ENCODE measurements around the gene SPIN1. TPM values are rescaled to one million over a fixed set of nuclear protein-coding genes. Genes with fewer than 3 reads are reported as not detected.

SPIN1 gene
- polyA plus RNA-seq, 1 donor, result 58.1 TPM

DNA sequence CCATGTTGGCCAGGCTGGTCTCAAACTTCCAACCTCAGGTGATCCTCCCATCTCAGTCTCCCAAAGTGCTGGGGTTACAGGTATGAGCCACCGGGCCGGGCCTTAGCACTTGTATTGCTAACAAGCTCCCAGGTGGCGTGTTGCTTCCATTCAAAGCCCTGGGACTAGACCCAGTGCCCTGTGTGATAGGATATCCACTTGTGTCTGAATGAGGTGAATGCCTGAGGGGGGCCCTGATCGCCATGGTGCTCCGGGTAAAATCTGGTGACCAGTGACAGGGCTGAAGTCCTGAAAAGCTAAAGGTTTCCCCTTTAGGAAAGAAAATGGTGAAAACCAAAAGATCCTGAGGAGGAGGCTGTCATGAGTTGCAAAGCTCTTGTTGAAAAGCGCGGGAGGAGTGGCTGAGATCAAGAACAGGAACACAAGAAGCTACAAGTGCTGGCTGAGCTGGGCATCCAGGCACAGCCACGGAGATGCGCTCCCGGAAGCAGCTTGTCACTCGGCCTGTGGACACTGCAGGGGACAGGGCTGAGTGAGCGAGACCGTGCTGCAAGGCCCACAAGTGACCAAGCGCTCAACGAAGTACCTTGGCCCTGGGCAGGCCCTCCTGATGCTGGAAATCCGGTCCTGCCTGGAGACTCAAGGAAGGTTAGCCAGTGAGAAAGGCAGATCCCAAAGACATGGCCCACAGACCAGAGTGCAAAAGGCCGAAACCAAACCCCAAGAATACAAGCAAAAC, 106.9 kb downstream of the SPIN1 start:
- DNase-seq (ENCODE audit: low read depth), result no peak

DNA sequence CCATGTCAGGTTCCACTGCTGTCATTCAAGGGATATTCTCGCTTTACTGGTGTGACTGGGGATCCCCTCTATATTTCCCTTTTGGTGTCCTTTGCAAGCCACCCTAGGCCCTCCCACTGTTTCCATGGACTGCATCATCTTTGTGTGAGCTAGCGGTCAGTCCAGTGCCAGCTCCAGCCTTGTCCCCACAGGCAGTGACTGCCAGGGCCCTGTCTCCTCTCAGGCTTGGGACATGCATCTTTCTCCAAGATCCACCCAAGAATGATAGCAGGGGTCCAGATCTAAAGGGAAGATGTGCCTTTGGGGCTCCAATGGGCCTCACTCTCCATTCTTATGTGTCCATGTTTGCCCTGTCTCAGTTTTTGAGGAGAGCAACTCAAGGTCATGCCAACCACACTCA, 109.0 kb downstream of the SPIN1 start:
- DNase-seq (ENCODE audit: low read depth), result no peak

DNA sequence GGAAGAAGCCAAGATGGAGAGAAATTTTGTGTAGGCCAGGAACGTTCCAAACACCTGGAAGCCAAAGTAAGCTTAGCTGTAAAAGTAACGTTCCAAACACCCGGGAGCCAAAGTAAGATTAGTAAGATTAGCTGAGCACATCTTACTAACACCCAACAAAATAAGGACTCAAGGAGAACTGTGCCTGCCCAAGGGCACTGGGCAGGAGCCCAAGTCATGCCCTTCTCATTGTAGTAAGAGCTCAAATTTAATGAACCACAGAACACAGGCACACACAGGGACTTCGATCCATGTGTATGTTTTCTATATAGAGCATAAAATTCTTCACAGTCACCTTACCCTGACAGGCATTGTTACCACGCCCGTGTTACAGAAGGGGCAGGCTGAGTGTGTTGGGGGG, 110.6 kb downstream of the SPIN1 start:
- no peak for DNase-seq (ENCODE audit: low read depth)

- no peak for DNase-seq (ENCODE audit: low read depth)
Observed at GRCh38 chr9:88501086-88501485, 112.8 kb downstream of the SPIN1 start.

GRCh38 chr9:88502552-88503034, 114.3 kb downstream of the SPIN1 start:
- DNase-seq (ENCODE audit: low read depth), result no peak

DNA sequence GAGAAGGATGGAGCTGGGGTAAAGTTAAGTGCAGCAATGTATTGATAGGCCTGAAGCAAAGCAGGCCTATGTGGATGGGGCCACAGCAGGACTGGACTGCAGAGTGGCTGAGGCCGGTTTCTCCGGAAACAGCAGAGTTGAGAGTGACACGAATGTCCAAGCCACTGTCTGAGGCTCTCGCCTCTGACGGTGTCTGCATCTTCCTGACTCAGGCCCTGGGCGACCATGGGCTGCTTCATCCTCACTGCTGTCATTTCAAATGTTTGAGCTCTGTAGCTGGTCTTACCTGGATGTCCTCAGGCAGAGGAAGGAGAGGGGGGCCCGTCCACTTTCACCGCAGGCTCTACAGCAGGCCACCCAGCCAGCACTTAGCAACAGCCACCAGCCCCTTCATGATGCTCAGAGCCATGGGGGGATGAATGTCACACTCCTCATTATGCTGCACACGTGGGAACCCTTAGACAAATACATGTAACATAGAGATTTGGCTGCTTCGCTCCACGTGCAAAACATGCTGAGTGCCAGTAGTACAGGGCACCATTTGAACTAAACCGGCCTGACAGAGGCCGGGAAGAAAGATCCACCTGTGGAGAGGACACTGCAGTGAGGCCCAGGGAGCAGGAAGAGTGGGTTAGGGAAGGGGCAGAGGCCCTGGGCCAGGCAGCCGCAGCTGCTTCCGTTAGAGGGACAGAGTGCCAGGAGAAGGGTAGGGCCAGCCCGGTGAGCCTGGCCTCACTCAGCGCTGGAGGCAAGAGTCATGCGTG, 115.0 kb downstream of the SPIN1 start:
- DNase-seq (ENCODE audit: low read depth), result no peak

DNA sequence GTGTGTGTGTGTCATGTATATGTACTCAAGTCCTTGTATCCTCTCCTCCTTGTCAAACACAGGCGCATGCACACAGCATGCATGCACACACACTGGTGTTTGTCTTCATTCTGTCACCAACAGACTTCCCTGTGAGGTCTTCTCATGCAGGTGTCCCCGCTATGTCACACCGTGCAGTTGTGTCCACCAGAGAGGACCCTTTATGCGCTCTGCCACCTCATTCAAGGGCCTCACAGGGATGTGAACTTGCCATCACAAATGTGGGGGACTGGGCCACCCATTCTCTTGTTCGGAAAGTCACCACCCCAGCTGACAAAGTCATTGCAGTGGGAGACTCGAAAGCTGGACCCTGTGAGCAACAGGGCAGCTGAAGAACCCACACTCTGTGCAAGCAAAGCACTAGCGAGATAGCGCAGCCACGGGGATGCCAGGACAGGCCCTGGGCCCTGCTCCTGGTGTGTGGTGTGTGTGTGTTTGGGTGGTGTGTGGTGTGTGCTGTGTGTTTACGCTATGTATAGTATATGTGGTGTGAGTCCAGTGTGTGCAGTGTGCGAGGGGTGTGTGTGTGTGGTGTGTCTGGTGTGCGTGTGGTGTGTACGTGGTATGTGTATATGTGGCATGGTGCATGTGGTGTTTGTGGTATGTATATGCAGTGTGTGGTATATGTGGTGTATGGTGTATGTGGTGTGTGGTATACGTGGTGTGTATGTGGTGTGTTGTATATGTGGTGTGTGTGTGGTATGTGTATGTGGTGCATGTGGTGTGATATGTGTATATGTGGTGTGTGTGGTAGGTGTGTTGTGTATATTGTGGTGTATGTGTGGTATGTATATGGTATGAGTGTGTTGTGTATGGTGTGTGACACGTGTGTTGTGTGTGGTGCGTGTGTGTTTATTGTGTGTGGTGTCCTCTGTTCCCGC, 115.9 kb downstream of the SPIN1 start:
- DNase-seq (ENCODE audit: low read depth), result no peak

DNA sequence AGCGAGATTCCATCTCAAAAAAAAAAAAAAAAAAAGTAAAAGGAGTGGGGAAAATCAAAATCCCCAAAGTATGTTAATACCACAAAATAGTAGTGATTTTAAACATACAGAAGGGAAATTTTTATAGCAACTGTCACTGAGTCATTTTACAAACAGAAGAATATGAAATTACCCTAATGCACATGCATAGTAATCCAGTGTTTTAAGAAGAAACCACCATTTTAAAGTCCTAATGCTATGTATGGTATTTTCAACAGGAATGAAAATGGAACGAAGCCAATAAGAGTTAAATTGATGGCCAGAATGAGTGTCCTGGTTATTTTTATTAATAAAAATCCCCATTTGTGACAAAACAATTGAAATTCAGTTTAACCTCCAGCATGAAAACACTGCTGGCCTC, 120.1 kb downstream of the SPIN1 start:
- DNase-seq (ENCODE audit: low read depth), result no peak

GRCh38 chr9:88511906-88512305, 123.7 kb downstream of the SPIN1 start:
- DNase-seq (ENCODE audit: low read depth), result no peak

GRCh38 chr9:88514247-88514646, 126.0 kb downstream of the SPIN1 start:
- DNase-seq (ENCODE audit: low read depth), result no peak

- no peak for DNase-seq (ENCODE audit: low read depth)
Observed at GRCh38 chr9:88521308-88521707, 133.1 kb downstream of the SPIN1 start.

DNA sequence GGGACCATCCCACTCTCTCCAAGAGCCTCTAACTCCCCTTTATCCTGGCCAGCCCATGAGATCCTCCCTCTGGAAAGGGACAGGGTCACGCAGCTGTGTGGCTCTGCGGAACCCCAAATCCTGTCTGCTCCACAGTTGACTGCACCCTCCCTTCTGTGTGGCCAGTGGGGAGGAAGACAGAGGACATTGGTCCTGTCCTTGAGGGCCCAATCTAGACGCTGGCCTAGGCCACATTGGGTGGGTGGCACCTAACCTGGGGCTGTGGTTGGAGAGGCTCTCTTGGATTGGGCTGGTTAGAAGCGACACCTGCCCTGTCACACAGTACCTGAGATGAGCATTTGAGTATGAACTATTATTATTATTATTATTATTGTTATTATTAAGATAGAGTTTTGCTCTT, 134.1 kb downstream of the SPIN1 start:
- DNase-seq (ENCODE audit: low read depth), result no peak

- DNase-seq (ENCODE audit: low read depth), result no peak
Observed at GRCh38 chr9:88523056-88523455, 134.8 kb downstream of the SPIN1 start.

DNA sequence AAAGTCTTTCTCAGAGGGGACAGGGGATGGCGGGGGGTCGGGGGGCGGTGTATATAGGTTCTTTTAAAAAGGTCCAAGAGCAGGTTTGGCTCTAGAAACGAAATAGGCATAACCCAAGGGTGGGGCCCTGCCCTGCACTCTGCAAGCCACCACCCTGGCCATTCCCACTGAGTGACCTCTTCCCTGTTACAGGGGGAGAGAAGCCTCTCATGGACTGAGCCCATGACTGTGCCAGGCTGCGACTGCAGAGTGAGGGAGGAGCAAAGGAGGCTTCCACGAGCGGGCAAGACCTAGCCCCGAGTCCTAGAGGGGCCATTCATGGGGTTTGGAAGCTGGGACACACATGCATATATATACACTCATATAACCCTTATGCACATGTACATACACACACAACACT, 136.7 kb downstream of the SPIN1 start:
- DNase-seq (ENCODE audit: low read depth), result no peak

- no peak for DNase-seq (ENCODE audit: low read depth)
Observed at GRCh38 chr9:88527618-88528017, 139.4 kb downstream of the SPIN1 start.

Other genes with a start within 250 kb of the SPIN1 start
- gene SPATA31C2, start 250.0 kb upstream of the SPIN1 start, polyA plus RNA-seq (ENCODE audit: insufficient read length), result not detected
- 0.22 TPM for gene NXNL2, start 146.7 kb downstream of the SPIN1 start, polyA plus RNA-seq (ENCODE audit: insufficient read length)